ENCODE data around the gene DRAM2. TPM values are rescaled to one million over a fixed set of nuclear protein-coding genes. Genes with fewer than 3 reads are reported as not detected.

The DRAM2 gene
- 41.3 and 57.6 TPM in 2 replicates for total RNA-seq

DNA sequence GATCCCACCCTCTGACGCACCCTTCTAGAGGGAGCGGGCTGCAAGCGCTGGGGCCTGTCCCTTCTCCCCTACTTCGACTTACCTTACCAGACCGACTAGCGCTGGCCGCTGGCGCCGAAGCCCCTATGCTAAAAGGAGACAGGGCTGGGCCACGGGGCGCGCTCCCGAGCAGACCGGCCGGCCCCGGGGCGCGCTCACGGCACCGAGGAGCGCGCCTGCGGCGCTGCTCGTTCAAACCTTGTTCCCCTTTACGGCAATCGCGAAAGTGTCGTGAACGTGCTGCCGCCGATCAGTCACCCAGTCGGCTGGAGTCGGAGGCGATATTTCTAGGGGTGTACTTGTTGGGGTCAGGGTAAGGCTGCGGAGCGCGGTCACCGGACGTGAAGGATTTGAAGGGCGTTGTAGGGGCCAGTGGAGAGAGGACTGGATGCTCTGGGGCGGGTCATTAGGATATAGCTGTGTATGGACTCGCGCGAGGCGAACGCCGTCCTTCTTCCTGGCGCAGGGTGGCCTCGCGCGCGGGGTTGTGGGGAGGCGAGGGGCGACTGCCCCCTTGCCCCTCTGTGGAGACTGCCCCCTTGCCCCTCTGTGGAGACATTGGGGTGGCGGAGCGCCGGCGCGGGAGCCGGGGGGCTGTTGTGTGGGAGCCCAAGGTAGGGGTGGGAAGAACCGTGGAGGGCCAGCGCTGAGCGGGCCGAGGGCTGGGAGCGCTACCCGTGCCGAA, at the start of gene DRAM2, which contains the start of gene CEPT1:
Gene DRAM2, minus strand, starts transcription at position 138 of the 724 bp plus-strand sequence. CDS start 8,539 bp downstream, outside the sequence.
Gene CEPT1, plus strand, starts transcription at position 268 of the 724 bp plus-strand sequence. CDS start 7,492 bp downstream, outside the sequence.

Other genes starting within 250 kb of the DRAM2 start
- gene LRIF1, start 176.2 kb downstream of the DRAM2 start, total RNA-seq, result 7.3 and 7.7 TPM in 2 replicates
- gene CEPT1, start 130 bp upstream of the DRAM2 start, total RNA-seq, result 30.1 and 47.5 TPM in 2 replicates
- 0.49 and 3.1 TPM in 2 replicates for gene DENND2D, start 60.6 kb upstream of the DRAM2 start, total RNA-seq
- gene CHI3L2, start 87.6 kb upstream of the DRAM2 start, total RNA-seq, result not detected in 2 replicates
- gene CHIA, start 150.8 kb upstream of the DRAM2 start, total RNA-seq, result not detected in 2 replicates